GM23338 (cell line): ENCODE results near the gene SIX5. TPM values are rescaled to one million over a fixed set of nuclear protein-coding genes. Genes with fewer than 3 reads are reported as not detected.

Experiments used
- ATAC-seq: fragments of 200-7000 bp; cut with Tn5 transposase; 3 replicates; pipeline ENCODE4 v1.9.1; 2020
- DNase-seq: peaks from one replicate; pipeline ENCODE4 v3.0.0-alpha.2; 2015; ENCODE audit warnings: low spot score
- H2AFZ ChIP-seq: fragments of 200-600 bp; sonication (generic); 2 replicates; pipeline ENCODE4 v1.8.0; 2016; ENCODE audit warnings: antibody characterized with exemption, mild to moderate bottlenecking, moderate library complexity
- H3F3A ChIP-seq: fragments of 200-600 bp; sonication (generic); replicated peaks from 2 replicates; pipeline ENCODE4 v1.8.0; 2017; ENCODE audit warnings: antibody characterized with exemption, mixed run types, low read depth
- H3K27ac ChIP-seq: fragments of 200-600 bp; sonication (generic); 2 replicates; pipeline ENCODE4 v1.6.1; 2016; ENCODE audit warnings: low read depth
- H3K27me3 ChIP-seq: fragments of 200-600 bp; sonication (generic); 2 replicates; pipeline ENCODE4 v1.8.0; 2016; ENCODE audit warnings: mild to moderate bottlenecking, mixed run types, moderate library complexity; ENCODE audit not compliant: insufficient read depth
- H3K36me3 ChIP-seq: fragments of 200-600 bp; sonication (generic); 2 replicates; pipeline ENCODE4 v1.8.0; 2016; ENCODE audit warnings: mild to moderate bottlenecking; ENCODE audit not compliant: insufficient read depth
- H3K4me1 ChIP-seq: fragments of 200-600 bp; sonication (generic); 2 replicates; pipeline ENCODE4 v1.8.0; 2016; ENCODE audit warnings: mild to moderate bottlenecking, moderate library complexity; ENCODE audit not compliant: insufficient read depth
- H3K4me2 ChIP-seq: fragments of 200-600 bp; sonication (generic); 2 replicates; pipeline ENCODE4 v1.7.1; 2017; ENCODE audit warnings: mixed run types
- H3K4me3 ChIP-seq: fragments of 200-600 bp; sonication (generic); 2 replicates; pipeline ENCODE4 v1.6.1; 2016; ENCODE audit warnings: mixed run types
- H3K79me2 ChIP-seq: fragments of 200-600 bp; sonication (generic); replicated peaks from 2 replicates; pipeline ENCODE4 v1.8.0; 2017; ENCODE audit warnings: mild to moderate bottlenecking; ENCODE audit not compliant: insufficient read depth
- H3K9me2 ChIP-seq: fragments of 200-600 bp; sonication (generic); 2 replicates; pipeline ENCODE4 v1.8.0; 2017; ENCODE audit not compliant: insufficient read depth
- H4K20me1 ChIP-seq: fragments of 200-600 bp; sonication (generic); replicated peaks from 2 replicates; pipeline ENCODE4 v1.8.0; 2017; ENCODE audit warnings: mild to moderate bottlenecking; ENCODE audit not compliant: insufficient read depth
- H3K27ac Mint-ChIP-seq: 2 replicates; pipeline ENCODE4 v1.8.0; 2020; ENCODE audit warnings: inconsistent platforms, mild to moderate bottlenecking, moderate library complexity, mixed read lengths
- H3K27me3 Mint-ChIP-seq: 3 replicates; pipeline ENCODE4 v1.8.0; 2022; ENCODE audit warnings: low read depth, mild to moderate bottlenecking, moderate library complexity, mixed read lengths, inconsistent platforms; ENCODE audit not compliant: insufficient read depth, poor library complexity
- H3K36me3 Mint-ChIP-seq: 3 replicates; pipeline ENCODE4 v1.8.0; 2021; ENCODE audit warnings: low read depth, mild to moderate bottlenecking, inconsistent platforms, moderate library complexity, mixed read lengths
- H3K4me1 Mint-ChIP-seq: 3 replicates; pipeline ENCODE4 v1.8.0; 2020; ENCODE audit warnings: mild to moderate bottlenecking, inconsistent platforms, mixed read lengths
- H3K4me3 Mint-ChIP-seq: 3 replicates; pipeline ENCODE4 v1.8.0; 2021; ENCODE audit warnings: moderate library complexity, mild to moderate bottlenecking, inconsistent platforms, mixed read lengths
- H3K9me3 Mint-ChIP-seq: 3 replicates; pipeline ENCODE4 v1.8.0; 2020; ENCODE audit warnings: moderate library complexity, mild to moderate bottlenecking, inconsistent platforms, mixed read lengths
- CREB1 ChIP-seq: fragments of 250-450 bp; sonication (Bioruptor Pico); IDR thresholded peaks from 2 replicates; pipeline ENCODE4 v1.5.0; 2020; ENCODE audit warnings: low read depth, mild to moderate bottlenecking, moderate library complexity
- CTCF ChIP-seq, 2 experiments: fragments of 200-600 bp in 1 of 2; sonication (generic) in 1 of 2; conservative IDR thresholded peaks; 2 replicates each; pipeline versions ENCODE4 v1.5.1 to v1.6.1; 2016 to 2017; ENCODE audit warnings: antibody characterized with exemption in 2 of 2, low read depth in 2 of 2, mild to moderate bottlenecking in 2 of 2, moderate library complexity in 1 of 2
- ETS1 ChIP-seq: IDR thresholded peaks from 2 replicates; pipeline ENCODE4 v1.6.1; 2016; ENCODE audit warnings: antibody characterized with exemption
- EZH2phosphoT487 ChIP-seq: fragments of 200-600 bp; sonication (generic); IDR thresholded peaks from one replicate; pipeline ENCODE4 v1.8.1; 2018; ENCODE audit warnings: antibody characterized with exemption; ENCODE audit not compliant: unreplicated experiment
- JUNB ChIP-seq: IDR thresholded peaks from one replicate; pipeline ENCODE4 v1.6.1; 2016; ENCODE audit warnings: antibody characterized with exemption; ENCODE audit not compliant: unreplicated experiment
- NANOG ChIP-seq: IDR thresholded peaks from 2 replicates; pipeline ENCODE4 v1.6.1; 2016; ENCODE audit warnings: antibody characterized with exemption, borderline replicate concordance
- POLR2AphosphoS5 ChIP-seq: IDR thresholded peaks from 2 replicates; pipeline ENCODE4 v1.6.1; 2016; ENCODE audit warnings: antibody characterized with exemption, low read depth
- REST ChIP-seq: IDR thresholded peaks from one replicate; pipeline ENCODE4 v1.6.1; 2018; ENCODE audit warnings: antibody characterized with exemption; ENCODE audit not compliant: unreplicated experiment
- STAT1 ChIP-seq: IDR thresholded peaks from one replicate; pipeline ENCODE4 v1.6.1; 2016; ENCODE audit warnings: antibody characterized with exemption; ENCODE audit not compliant: unreplicated experiment
- ZNF114 ChIP-seq: fragments of 250-450 bp; sonication (Bioruptor Pico); IDR thresholded peaks from 2 replicates; pipeline ENCODE4 v1.5.0; 2020; ENCODE audit warnings: mild to moderate bottlenecking, moderate library complexity
- ZNF331 ChIP-seq: fragments of 250-450 bp; sonication (Bioruptor Pico); IDR thresholded peaks from 2 replicates; pipeline ENCODE4 v1.5.0; 2020; ENCODE audit warnings: low read depth, mild to moderate bottlenecking, moderate library complexity
- polyA plus RNA-seq: library from polyadenylated mRNA; unstranded; fragments of >200 nt; fragmentation: Nextera tagmentation; extraction: Ambion mirVana; gene quantifications from 2 replicates; pipeline ENCODE4 v1.2.1, GENCODE V29; 2016
- total RNA-seq: library from RNA; depleted of rRNA; stranded (reverse); fragments of >200 nt; shearing (Covaris generic); gene quantifications from 2 replicates; pipeline ENCODE4 v1.2.3, GENCODE V29; 2014

The SIX5 gene
- total and polyA plus RNA-seq, 2 experiments from 2014 or later: 10.1 to 22.6 TPM

GRCh38 chr19:45782162-45782691 lies 13.2 kb upstream of the SIX5 start, which contains the start of gene DMPK (continued):
- no peak for TF ChIP-seq REST
- no peak for TF ChIP-seq ETS1
- no peak for TF ChIP-seq JUNB
- no peak for TF ChIP-seq EZH2phosphoT487
- no peak for TF ChIP-seq POLR2AphosphoS5
- TF ChIP-seq CREB1 (CRISPR knock-in tag): no peak
- no peak for TF ChIP-seq ZNF114 (CRISPR knock-in tag)
- TF ChIP-seq STAT1: no peak
- TF ChIP-seq CTCF (conservative IDR thresholded peaks at IDR 0.05; ENCODE audit: low read depth in 2 of 2): no peak
- no peak for TF ChIP-seq ZNF331 (CRISPR knock-in tag)
- no peak for TF ChIP-seq NANOG

- Histone ChIP-seq H3K27ac (no peak overlapping the region), H3K9me2 (no peaks in the 10 kb centered on the region), H3K4me3 (no peak overlapping the region), H3F3A (peaks cover 12% of the 10 kb centered on the region; the same call in 1 of the 2 replicates), H3K27me3 (peaks cover 8% of the 10 kb centered on the region), H4K20me1 (peaks cover 7% of the 10 kb centered on the region), H3K36me3 (no peaks in the 10 kb centered on the region), H2AFZ (no peak overlapping the region), H3K4me1 (peaks cover 33% of the 10 kb centered on the region), H3K4me2 (no peak overlapping the region), H3K79me2 (no peaks in the 10 kb centered on the region)
- H3K27ac Mint-ChIP-seq: no peak overlapping the region
- H3K4me3 Mint-ChIP-seq: no peak overlapping the region; the same call in 2 of the 3 replicates
- peaks cover 35% of the 10 kb centered on the region for H3K4me1 Mint-ChIP-seq
- DNase-seq: no peak
- TF ChIP-seq REST: no peak
- H3K36me3 Mint-ChIP-seq: peaks cover 30% of the 10 kb centered on the region
- ATAC-seq: no peak
- H3K27me3 Mint-ChIP-seq: peaks cover 36% of the 10 kb centered on the region
- H3K9me3 Mint-ChIP-seq: no peaks in the 10 kb centered on the region
Measured at GRCh38 chr19:45781214-45782161, 12.4 kb upstream of the SIX5 start.
